HUDEP-2 (cell line): ENCODE data around the gene COX5B.

Experiments used
- DNase-seq, 76 experiments: peaks; one replicate each; lab custom pipeline; 2025; ENCODE audit not compliant: unreplicated experiment in 76 of 76; lab: John Stamatoyannopoulos, UW

COX5B gene

DNA sequence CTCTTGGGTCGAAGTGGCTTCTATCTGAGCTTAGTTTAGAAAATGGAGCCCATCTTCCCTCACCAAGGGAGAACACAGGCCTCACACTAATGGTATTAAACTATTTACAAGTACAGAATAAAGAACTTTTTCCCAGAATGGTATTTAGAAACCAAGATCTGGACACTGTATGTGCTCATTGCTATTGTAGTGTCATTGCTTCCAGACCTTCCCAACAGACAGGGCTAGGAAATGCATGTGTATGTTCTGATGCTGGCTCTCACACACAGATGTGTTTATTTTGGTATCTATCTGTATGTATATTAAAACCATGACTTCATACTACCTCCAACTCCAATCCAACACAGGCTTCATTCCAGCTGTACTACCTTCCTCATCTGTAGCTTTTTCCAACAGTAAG lies 8.0 kb downstream of the COX5B start:
- no peak for DNase-seq

DNA sequence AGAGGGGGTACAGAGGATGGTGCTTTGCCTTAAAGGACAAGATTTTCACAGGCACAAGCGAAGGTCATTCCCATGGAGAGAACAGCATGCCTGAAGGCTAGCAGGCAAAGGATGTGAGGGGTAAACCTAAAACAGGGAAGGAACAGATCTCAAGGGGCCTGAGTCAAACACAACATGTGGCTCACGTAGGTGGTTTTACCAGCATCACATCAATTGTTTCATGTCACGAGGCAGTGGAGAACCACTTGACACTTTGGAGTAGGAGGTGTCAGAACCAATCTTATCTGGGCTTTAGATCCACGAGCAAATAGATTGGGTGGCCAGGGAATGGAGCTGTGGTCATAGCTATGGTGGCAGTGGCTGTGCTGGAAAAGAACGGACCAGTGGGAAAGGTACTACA lies 8.4 kb downstream of the COX5B start:
- no peak for DNase-seq

DNA sequence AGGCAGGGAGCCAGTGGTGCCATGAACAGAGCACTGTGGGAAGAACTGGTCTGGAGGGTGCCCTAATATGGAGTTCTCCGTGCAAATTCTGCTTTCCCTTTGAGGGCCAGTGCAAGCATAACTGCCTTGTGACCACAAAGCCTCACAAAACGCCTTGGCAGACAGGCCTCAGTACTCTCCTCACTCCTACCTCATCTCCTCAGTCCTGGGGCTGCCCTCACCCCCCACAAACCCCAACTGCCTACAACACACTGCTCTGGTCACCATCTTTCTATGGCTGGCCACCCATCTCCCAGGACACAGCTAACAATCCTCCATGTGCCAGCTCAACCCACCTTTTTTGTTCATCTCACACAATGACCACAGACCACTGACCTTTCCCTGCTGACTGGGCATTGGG lies 8.9 kb downstream of the COX5B start:
- DNase-seq: no peak

DNA sequence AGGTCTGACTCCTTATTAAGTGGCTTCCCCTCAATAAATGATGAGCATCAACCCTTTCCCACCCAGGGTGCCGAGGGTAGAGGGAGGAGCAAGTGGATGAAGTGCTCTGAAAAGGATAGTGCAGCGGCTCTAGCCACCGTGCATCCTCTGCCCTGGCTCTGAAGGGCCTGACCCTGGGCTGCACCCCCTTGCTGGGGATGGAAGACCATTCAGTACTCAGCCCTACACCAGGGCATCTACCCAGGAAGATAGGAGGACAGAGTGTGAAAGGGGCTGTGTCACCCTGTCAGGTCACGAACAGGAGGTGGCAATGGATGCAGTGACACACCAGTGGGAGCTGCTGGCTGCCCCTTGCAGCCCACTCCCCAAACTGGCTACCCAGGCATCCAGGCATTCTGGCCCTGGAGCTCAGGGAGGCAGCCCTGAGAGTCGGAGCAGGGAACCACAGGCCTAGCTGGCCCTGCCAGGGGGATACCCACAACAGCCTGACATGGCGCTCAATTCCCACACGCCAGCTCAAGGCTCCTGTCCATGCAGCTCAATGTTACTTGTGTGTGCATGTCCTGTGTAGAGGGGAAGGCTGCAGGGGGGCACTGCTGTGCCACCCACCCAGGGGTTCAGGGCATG lies 10.4 kb downstream of the COX5B start:
- DNase-seq: no peak

DNA sequence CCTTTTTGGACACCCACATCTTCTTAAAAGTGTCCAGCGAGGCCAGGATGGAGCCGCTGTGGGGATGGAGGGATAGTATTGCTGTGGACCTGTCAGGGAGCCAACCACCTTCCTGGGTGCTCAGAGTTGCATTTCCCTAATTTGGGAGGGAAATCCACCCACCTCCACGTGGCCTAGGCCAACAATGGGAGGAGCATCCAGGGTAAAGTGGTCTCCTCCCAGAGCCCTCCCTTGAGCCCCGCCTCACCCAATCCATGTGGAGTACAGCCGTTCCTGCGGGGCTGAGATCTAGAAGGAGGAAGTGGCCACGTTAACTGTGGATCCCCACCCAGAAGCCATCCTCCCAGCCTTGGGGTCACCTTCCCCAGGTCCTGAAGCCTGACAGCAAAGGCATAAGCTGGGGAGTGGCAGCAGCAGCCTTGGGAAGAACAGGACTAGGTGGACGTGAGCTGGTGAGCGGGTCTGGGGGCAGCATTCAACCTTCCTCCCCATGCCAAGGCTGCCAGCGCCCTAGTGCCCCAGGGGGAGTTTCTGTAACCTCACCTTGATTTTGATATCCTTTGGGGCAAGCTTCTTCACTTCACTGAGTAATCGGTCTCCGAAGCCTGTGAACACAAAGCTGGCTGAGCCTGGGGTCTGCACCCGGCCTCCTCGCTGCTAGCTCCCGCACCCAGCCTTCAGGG lies 11.2 kb downstream of the COX5B start:
- DNase-seq: no peak

DNA sequence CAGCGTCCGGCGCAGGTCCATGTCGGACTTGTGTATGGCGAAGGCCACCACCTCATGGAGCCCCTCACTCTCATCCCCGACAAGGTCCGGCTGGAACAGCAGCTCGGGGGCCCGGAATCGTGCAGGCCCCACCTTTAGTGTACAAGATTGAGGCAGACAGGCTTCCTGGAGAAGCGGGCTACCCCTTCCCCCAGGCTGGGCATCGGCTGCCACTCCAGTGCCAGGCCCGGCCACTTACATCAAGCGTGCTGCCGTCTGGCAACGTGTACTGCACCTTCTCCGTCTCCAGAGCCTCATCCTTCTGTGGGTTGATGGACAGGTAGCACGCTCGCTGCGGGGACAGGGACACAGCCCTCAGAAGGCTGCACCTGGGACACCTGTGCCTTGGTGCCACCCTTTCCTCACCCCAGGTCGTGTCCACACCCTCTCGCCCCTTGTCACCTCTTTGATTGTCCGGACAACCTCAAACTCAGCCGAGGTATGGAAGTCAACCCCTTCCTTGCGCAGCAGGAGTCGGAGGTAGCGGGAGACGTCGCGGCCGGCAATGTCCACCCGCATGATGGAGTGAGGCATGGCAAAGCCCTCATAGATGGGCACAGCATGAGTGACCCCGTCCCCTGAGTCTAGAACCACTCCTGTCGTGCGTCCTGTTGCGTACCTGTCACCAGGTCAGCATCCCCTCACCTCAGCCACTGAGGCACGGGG lies 12.3 kb downstream of the COX5B start:
- no peak for DNase-seq

DNA sequence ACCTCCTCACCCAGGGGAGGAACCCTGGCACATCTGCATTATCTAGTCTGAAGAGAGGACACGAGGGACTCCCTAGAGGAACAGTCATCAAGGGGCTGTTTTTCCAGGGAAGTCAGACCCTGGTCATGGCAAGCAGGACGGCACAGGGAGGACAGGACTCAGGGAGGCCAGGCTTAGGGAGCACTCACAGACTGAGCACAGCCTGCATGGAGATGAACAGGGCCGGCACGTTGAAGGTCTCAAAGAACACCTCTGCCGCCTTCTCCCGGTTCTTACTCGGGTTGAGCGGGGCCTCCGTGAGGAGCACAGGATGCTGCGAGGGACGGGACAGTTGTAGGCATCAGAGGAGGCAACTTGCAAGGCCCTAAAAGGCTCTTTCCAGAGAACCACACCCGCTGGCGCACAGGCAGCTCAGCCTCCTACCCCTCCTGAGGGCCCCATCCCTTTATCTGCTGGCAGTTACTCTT lies 12.9 kb downstream of the COX5B start:
- DNase-seq: peak in 4 of 76 experiments; percentile 5 to 22 (median 10)

DNA sequence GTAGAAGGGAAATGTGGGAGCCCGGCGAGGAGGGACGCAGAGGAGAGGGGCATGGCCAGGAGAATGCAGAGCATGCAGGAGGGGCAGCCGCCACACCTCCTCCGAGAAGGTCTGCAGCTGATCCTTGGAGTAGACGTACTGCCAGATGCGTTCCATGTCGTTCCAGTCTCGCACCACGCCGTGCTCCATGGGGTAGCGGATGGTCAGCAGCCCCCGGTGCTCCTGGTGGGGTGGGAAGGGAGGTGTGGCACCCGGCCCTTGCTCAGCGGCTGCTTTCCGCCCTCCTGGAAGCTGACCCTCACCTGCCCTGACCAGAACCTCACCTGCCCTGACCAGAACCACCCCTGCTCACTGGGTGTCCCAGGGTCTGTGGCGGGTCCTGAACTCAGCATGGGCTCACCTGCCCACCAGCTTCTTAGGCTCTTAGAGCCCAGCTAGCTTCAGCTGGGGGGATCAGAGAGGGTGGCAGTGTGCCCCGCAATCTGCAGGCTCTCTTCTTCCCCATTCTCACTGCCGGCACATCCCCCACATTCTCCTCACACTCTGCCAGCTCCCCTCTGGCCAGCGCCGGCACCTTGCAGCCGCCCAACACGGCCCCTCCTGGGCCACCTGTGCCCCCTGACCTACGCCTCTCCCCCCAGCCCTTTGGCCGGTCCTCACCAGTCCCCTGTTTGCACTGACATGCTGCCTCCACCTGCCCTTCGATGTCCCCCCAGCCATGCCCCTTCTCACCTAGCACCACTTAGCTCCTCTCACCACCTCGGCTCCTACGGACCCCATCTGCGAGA lies 13.6 kb downstream of the COX5B start:
- no peak for DNase-seq

DNA sequence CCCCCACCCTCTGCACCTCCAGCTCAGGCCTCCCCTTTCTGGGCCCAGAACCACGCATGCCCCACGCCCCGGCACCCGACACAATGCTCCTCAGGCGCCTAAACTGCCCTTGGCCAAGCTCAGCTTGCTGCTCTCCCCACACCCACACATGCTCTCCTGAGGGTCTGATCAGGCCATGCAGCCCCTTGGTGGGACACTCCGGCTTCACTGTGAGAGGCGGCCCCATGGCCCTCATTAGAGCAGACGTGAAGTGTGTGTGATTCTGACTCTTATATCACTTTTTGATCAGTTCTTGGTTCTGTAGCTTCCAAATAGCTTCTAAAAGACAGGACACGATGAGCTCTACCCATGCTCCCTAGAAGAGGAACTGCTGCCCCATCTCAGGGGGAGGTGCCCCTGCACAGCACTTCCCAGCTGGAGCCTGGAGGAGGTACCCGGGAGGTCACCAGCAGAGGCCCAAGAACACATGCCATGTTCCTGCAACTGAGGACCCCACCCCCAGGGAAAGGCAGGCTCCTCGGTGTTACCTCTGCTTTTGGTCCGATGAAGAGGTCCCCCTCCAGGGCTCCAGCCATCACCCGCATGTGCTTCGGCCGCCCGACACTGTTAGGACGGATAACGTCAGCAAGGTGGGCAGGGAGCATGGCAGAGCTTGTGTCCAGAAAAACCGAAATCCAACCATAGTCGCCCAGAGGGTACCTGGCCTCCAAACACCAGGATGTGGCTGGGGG lies 14.3 kb downstream of the COX5B start:
- no peak for DNase-seq

DNA sequence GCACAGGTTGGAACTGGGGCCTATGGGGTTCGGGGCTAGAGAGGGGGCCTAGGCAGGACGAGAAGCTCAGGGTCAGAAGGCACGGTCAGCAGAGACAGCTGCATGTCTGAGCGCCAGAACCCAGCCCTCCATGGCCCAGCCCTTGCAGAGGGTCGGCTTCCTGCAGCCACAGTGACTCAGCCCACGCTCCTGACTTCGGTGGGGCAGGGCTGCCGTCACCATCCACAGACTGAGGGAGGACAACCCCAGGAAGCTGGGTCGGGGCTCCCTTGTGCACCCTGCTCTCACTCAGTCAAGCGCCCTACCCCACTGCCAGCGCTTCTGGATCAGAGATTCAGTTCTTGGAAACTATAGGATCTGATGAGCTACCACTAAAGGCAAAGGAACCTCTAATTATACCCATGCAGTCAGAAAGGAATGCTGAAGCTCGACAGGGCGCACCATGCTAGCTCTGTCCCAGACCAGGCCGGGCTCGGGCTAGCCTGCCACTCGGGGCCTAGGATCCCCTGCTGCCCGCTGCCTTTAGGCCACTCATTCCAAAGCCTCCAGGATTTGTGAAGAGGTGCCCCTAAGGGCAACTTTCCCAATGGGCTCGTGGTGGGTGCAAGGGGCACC lies 15.0 kb downstream of the COX5B start:
- DNase-seq: no peak

DNA sequence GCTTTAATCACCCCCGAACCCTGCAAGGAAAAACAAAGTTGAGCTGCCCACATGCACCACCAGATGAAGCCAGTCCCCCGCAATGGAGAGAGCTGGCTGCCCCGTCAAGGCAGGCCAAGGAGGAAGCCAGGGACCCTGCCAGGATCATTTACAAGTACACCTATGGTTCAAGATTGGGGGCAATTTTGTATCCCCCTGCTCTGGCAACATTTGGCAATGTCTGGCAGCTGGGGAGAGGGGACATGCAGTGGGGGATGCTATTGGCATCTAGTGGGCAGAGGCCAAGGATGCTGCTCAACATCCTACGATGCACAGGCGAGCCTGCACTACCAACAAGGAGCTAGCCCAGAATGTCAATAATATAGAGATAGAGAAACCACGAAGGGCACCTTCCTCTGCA lies 16.1 kb downstream of the COX5B start:
- no peak for DNase-seq

DNA sequence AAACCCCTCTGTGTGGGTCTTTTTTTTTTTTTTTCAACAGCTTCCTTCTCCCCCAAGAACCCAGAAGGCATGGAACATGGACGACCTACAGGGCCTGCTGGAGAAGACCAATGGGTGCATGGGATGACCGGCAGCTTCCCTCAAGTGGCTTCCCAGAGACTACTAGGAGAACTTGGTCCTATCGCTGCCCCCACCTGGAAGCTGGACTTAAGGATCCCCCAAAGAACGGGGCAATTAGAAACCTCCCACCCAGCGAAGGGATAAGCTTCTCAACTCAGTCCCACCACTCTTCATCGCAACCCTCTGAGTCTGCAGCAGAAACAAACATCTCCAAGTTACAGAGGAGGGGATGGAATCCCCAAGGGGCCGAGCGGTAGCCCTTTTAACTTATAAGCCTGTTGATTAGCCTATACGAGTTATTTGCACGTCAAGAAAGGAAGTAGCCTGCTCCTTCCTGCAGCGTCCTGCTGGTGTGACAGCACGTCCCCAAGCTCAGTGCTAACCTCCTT lies 16.6 kb downstream of the COX5B start:
- peak in 1 of 76 experiments; percentile 13 for DNase-seq

DNA sequence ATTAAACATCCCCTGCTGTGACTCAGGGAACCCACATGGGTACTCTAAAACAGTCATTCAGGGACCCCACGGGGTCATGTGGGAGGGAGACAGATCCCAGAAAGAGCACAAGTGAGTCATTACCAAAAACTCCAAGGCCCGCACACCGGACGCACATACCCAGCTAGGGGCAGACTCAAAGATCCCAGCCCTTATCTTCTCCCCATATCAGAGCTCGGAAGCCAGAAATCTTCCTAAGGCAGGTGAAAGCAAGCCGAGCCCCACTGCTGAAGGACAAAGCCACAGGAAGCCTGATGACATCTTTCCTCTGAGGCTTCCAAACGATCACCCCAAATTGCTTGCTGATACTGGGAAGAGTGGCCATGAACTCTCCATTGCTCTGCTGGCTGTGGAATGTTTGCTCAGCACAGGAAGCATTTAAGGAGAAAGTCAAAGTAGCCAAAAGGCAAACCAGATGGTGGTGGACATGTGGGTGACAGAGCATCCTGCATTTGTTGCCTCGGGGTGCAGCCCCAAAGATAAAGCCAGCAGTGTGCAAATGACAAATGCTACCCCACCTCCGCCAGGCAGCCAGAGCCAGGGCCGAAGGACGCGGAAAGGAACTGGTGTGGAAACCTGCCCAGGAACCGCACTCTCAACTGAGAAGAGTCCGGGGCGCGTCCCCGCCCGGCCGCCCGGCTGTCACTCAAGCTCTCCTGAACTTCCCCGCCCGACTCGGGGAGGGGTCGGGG lies 17.2 kb downstream of the COX5B start:
- DNase-seq: peak in 63 of 76 experiments; percentile 10 to 66 (median 43)

DNA sequence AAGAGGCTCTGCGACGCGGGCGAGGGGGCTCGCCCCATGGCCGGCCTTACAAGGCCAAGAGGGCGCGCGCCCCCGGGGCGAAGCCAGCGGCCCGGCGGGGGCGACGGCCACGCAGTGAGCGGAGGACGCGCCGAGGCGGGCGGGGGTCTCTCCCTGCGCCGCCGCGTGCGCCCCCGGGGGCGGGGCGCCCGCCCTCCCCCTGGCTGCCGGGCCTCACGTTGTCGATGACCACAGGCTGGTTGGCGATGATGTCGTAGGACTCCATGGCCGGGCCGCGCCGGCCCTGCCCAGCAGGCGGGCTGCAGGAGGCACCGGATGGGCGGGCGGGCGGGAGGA lies 17.7 kb downstream of the COX5B start:
- DNase-seq: no peak

DNA sequence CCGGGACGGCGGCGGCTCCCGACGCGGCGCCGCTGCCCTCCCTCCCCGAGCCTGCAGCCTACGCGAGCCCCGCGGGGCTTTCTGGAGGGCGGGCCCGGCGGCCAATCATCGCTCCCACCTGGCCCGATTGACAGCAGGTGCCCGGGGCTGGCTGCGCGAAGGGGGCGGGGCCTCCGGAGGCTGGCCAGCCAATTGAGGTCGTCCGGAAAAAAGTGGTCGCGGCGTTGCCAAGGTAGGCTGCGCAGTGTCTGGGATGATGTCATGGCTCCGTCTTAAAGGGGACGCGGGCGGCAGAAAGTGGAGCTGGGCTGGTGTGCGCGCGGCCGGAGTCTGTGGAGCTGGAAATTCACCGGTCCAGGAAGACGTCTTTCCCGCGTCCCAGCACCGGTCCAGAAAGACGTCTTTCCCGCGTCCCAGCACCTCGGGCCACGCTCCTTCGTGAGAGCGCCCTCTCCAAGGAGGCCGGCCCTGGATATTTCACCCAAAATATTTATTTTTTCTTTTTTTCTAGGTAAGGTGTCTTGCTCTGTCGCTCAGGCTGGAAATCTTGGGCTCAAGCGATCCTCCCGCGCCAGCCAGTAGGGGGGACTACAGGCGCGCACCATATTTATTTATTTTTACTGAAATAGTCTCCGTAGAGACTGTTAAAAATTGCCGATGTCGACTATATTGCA lies 18.2 kb downstream of the COX5B start, which contains the start of gene ACTR1B:
Gene ACTR1B, minus strand, starts transcription at position 83 of the 674 bp plus-strand sequence. CDS start 154 bp downstream, outside the sequence.
- peak in 75 of 76 experiments; percentile 65 to 98 (median 95) for DNase-seq

DNA sequence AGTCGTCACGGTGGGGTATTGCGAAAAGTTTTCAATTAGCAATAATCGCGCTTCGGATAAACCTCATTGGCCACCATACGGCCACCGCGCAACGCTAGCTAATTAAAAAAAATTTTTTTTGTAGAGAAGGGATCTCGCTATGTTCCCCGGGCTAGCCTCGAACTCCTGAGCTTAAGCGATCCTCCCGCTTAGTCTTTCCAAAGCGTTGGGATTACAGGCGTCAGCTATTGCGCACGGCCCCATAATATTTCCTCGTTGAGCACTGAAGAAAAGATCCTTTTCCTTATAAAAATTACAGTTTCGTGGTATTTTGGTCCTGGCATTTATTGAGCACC lies 18.7 kb downstream of the COX5B start:
- DNase-seq: peak in 27 of 76 experiments; percentile 13 to 67 (median 45)

DNA sequence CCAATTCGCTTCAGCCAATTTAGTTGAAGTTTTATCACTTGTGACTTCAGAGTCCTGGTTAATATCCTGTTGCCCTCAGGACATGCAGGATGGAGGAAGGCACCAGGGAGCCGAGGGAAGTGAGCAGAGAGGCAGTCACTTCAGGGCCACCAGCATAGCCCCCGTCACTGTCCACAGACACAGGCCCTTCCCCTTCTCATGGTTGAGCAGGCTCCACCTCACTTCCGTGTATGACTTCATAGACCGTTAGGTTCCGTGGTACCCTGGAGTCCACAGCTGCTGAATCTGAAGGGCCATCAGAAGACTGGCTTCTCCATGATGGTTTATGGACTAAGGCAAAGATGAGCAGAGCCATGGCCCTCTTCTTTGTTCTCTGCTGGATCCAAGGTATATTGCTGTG lies 23.6 kb downstream of the COX5B start, which contains the start of gene C2orf92:
Gene C2orf92, plus strand, starts transcription at position 266 of the 400 bp plus-strand sequence. Its CDS starts 76 bp downstream, at position 342.
- no peak for DNase-seq

DNA sequence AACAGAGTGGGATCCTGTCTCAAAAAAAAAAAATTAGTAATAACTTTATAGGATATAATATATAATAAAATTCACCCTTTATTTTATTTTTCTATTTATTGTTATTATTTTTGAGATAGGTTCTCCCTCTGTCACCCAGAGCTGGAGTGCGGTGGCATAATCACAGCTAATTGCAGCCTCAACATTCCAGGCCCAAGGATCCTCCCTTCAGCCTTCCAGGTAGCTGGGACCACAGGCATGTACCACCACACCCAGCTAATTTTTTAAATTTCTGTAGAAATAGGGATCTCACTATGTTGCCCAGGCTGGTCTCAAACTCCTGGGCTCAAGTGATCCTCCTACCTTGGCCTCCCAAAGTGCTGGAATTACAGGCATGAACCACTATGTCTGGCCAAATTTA lies 24.6 kb downstream of the COX5B start:
- DNase-seq: no peak
